ENCODE measurements around the gene PTPRK.

DNA sequence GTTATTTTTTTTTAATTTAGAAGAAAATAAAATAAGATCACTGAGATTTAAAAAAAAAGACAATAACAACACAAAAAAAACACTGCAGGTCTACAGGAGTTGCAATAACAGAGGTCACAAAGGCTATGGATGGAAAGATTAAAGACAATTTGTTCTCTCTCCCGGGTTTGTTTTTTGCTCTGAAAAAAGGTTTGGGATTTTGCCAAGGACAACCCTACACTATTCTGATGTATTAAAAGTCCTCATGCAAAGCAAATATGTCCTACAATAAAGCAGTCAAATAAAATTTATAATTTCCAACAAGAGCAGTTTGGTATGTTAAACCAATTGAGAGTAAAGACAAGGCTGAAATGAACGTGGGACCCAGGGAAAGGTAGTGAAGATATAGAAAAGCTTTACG is 55.6 kb downstream of the PTPRK start:
- TF ChIP-seq, protein P1, sequence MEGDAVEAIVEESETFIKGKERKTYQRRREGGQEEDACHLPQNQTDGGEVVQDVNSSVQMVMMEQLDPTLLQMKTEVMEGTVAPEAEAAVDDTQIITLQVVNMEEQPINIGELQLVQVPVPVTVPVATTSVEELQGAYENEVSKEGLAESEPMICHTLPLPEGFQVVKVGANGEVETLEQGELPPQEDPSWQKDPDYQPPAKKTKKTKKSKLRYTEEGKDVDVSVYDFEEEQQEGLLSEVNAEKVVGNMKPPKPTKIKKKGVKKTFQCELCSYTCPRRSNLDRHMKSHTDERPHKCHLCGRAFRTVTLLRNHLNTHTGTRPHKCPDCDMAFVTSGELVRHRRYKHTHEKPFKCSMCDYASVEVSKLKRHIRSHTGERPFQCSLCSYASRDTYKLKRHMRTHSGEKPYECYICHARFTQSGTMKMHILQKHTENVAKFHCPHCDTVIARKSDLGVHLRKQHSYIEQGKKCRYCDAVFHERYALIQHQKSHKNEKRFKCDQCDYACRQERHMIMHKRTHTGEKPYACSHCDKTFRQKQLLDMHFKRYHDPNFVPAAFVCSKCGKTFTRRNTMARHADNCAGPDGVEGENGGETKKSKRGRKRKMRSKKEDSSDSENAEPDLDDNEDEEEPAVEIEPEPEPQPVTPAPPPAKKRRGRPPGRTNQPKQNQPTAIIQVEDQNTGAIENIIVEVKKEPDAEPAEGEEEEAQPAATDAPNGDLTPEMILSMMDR (conservative IDR thresholded peaks at IDR 0.05 in 1 of 2, IDR thresholded peaks at IDR 0.05 in 1 of 2; ENCODE audit: low read depth in 1 of 2, low read length in 2 of 2) = no peak
- no peak for TF ChIP-seq EZH2 (IDR thresholded peaks at IDR 0.05; ENCODE audit: low read length, missing control alignments)

All from fibroblast of lung (primary cell).